Aorta (tissue), 5 donors: ENCODE data around the gene VWF. TPM values are rescaled to one million over a fixed set of nuclear protein-coding genes. Genes with fewer than 3 reads are reported as not detected.
A peak's percentile ranks its signal among the peaks of the same experiment; 100 is the strongest.

Source experiments
- ATAC-seq: fragments of 200-7000 bp; cut with Tn5 transposase; one replicate; pipeline ENCODE4 v1.9.1; 2022; ENCODE audit warnings: moderate library complexity; ENCODE audit not compliant: low FRiP score
- DNase-seq, 2 donors: peaks; one replicate each; pipeline ENCODE4 v3.0.0-alpha.2; 2020
- H3K27ac ChIP-seq, 2 donors: one replicate each; pipeline ENCODE4 v1.5.1; 2013; ENCODE audit warnings: low read length in 2 of 2, mild to moderate bottlenecking in 2 of 2, moderate library complexity in 2 of 2, control low read depth in 1 of 2, inconsistent platforms in 1 of 2, low read depth in 1 of 2
- H3K27me3 ChIP-seq, 2 donors: one replicate each; pipeline ENCODE4 v1.6.1; 2013; ENCODE audit warnings: control low read depth in 1 of 2, low read length in 1 of 2, mild to moderate bottlenecking in 1 of 2, moderate library complexity in 1 of 2; ENCODE audit not compliant: insufficient read depth in 2 of 2, control insufficient read depth in 1 of 2
- H3K36me3 ChIP-seq, 2 donors: one replicate each; pipeline ENCODE4 v1.6.1; 2013; ENCODE audit warnings: control low read depth in 1 of 2, low read length in 1 of 2, mild to moderate bottlenecking in 1 of 2; ENCODE audit not compliant: insufficient read depth in 2 of 2, control insufficient read depth in 1 of 2
- H3K4me1 ChIP-seq, 2 donors: one replicate each; pipeline ENCODE4 v1.6.1; 2013; ENCODE audit warnings: low read length in 2 of 2, control low read depth in 1 of 2, mild to moderate bottlenecking in 1 of 2, moderate library complexity in 1 of 2; ENCODE audit not compliant: insufficient read depth in 2 of 2, control insufficient read depth in 1 of 2
- H3K4me3 ChIP-seq, 2 donors: one replicate each; pipeline ENCODE4 v1.5.1; 2013; ENCODE audit warnings: low read length in 2 of 2, control low read depth in 1 of 2, mild to moderate bottlenecking in 1 of 2
- H3K9me3 ChIP-seq: one replicate; pipeline ENCODE4 v1.6.1; 2013; ENCODE audit warnings: mild to moderate bottlenecking, low read length; ENCODE audit not compliant: control insufficient read depth
- WGBS, 2 donors: extraction: QIAGEN DNeasy Blood & Tissue Kit; methylation state at CpG; one replicate each; pipeline ENCODE4 v1.1.7; 2013; 5-methylcytosine and 5-hydroxymethylcytosine counted together
- intact Hi-C, 2 donors: fragments of 100-400 bp; cut with DNase I; formaldehyde crosslinking; loops; one replicate each; pipeline versions ENCODE4 v1.14.2 to v1.15.0; 2022
- polyA plus RNA-seq, 2 donors: library from polyadenylated mRNA; stranded (reverse); fragments of 200-250 nt; gene quantifications; one replicate each; pipeline ENCODE4 v1.2.3, GENCODE V29; 2013
- total RNA-seq, 2 donors: library from RNA; stranded (reverse); fragmentation: NEBNext Ultra II Directional; extraction: Animal tissue kit (Norgen Biotek cat#: 25700); gene quantifications; one replicate each; pipeline ENCODE4 v1.2.1, GENCODE V29; 2021
- donor health status: healthy with polysubstance abuse.
- donor health status: Bipolar disorder and iron deficiency.
- donor health status: DM: no; HTN: no; CAD: no.
- donor health status: DM: no; HTN: no; CAD: no.
- donor health status: DM: yes; HTN: yes; CAD: no.

Gene VWF
- total and polyA plus RNA-seq, 4 donors: 1.3 to 619 (median 263) TPM

GRCh38 chr12:6072302-6072752 is 52.1 kb downstream of the VWF start:
- no peak overlapping the region for H3K4me3 ChIP-seq
- H3K9me3 ChIP-seq: no peaks in the 10 kb centered on the region
- 92 to 95% methylated on average over 10 of the region's 10 CpGs for WGBS, 2 donors
- no peak for DNase-seq
- no peaks in the 10 kb centered on the region for H3K36me3 ChIP-seq
- no peaks in the 10 kb centered on the region for H3K27me3 ChIP-seq
- H3K4me1 ChIP-seq: no peaks in the 10 kb centered on the region
- ATAC-seq: no peak
- intact Hi-C loops: loop anchor here in 1 of 2 donors (5.0 kb wide), 1 partner anchor 115 kb away; no protein-coding TSS in a partner anchor
- H3K27ac ChIP-seq: no peak overlapping the region

- Histone ChIP-seq H3K36me3 (no peaks in the 10 kb centered on the region), H3K27me3 (no peaks in the 10 kb centered on the region), H3K4me1 (no peaks in the 10 kb centered on the region), H3K4me3 (no peak overlapping the region), H3K27ac (no peak overlapping the region), H3K9me3 (no peaks in the 10 kb centered on the region)
- 95% methylated on average over 4 of the region's 4 CpGs for WGBS, 2 donors
- ATAC-seq (no peak), DNase-seq (no peak)
- intact Hi-C loops: loop anchor here in 1 of 2 donors (5.0 kb wide), 1 partner anchor 116 kb away; no protein-coding TSS in a partner anchor
Observed at GRCh38 chr12:6071589-6071988, 52.9 kb downstream of the VWF start.

- WGBS, 2 donors: 96% methylated on average over 11 of the region's 11 CpGs
- ATAC-seq: no peak
- Histone ChIP-seq H3K27me3 (no peaks in the 10 kb centered on the region), H3K4me3 (no peak overlapping the region), H3K36me3 (no peaks in the 10 kb centered on the region), H3K27ac (no peak overlapping the region), H3K4me1 (no peaks in the 10 kb centered on the region), H3K9me3 (no peaks in the 10 kb centered on the region)
- no peak for DNase-seq
- intact Hi-C loops: loop anchor here in 1 of 2 donors (5.0 kb wide), 1 partner anchor 117 kb away; no protein-coding TSS in a partner anchor
Observed at GRCh38 chr12:6070472-6071257, 53.8 kb downstream of the VWF start.

GRCh38 chr12:6069437-6070093 is 54.9 kb downstream of the VWF start:
- Histone ChIP-seq H3K4me3 (no peak overlapping the region), H3K36me3 (no peaks in the 10 kb centered on the region), H3K27ac (no peak overlapping the region), H3K4me1 (no peaks in the 10 kb centered on the region), H3K27me3 (no peaks in the 10 kb centered on the region), H3K9me3 (no peaks in the 10 kb centered on the region)
- DNase-seq (peak in 1 of 2 donors; percentile 64), ATAC-seq (peak; percentile 49)
- 72 to 81% methylated on average over 8 of the region's 8 CpGs for WGBS, 2 donors
- intact Hi-C loops: loop anchor here (5.0 to 10.0 kb wide), 3 partner anchors 95 to 128 kb away; no protein-coding TSS in a partner anchor

- ATAC-seq: no peak
- no peaks in the 10 kb centered on the region for H3K9me3 ChIP-seq
- H3K27ac ChIP-seq: no peak overlapping the region
- intact Hi-C loops: loop anchor here (5.0 to 10.0 kb wide), 2 partner anchors 97 to 129 kb away; no protein-coding TSS in a partner anchor
- H3K4me1 ChIP-seq: no peaks in the 10 kb centered on the region
- DNase-seq: no peak
- H3K27me3 ChIP-seq: no peaks in the 10 kb centered on the region
- 93 to 97% methylated on average over 9 of the region's 9 CpGs for WGBS, 2 donors
- H3K4me3 ChIP-seq: no peak overlapping the region
- no peaks in the 10 kb centered on the region for H3K36me3 ChIP-seq
Observed at GRCh38 chr12:6068227-6068626, 56.2 kb downstream of the VWF start.

GRCh38 chr12:6067152-6067916 is 57.1 kb downstream of the VWF start:
- peak in 1 of 2 donors; percentile 72 for DNase-seq
- Histone ChIP-seq H3K27me3 (no peaks in the 10 kb centered on the region), H3K36me3 (no peaks in the 10 kb centered on the region), H3K27ac (no peak overlapping the region), H3K4me1 (no peaks in the 10 kb centered on the region), H3K9me3 (no peaks in the 10 kb centered on the region), H3K4me3 (no peak overlapping the region)
- no peak for ATAC-seq
- 54 to 55% methylated on average over 16 of the region's 16 CpGs for WGBS, 2 donors
- intact Hi-C loops: loop anchor here (5.0 to 10.0 kb wide), 2 partner anchors 97 to 130 kb away; no protein-coding TSS in a partner anchor

- ATAC-seq (no peak), DNase-seq (no peak)
- Histone ChIP-seq H3K4me3 (no peak overlapping the region), H3K4me1 (no peaks in the 10 kb centered on the region), H3K36me3 (no peaks in the 10 kb centered on the region), H3K27ac (no peak overlapping the region), H3K27me3 (no peaks in the 10 kb centered on the region), H3K9me3 (no peaks in the 10 kb centered on the region)
- WGBS, 2 donors: 92 to 95% methylated on average over 1 of the region's 1 CpG
- intact Hi-C loops: loop anchor here (5.0 to 10.0 kb wide), 2 partner anchors 98 to 131 kb away; no protein-coding TSS in a partner anchor
Observed at GRCh38 chr12:6066651-6067050, 57.8 kb downstream of the VWF start.

GRCh38 chr12:6065863-6066199 is 58.6 kb downstream of the VWF start:
- no peaks in the 10 kb centered on the region for H3K36me3 ChIP-seq
- intact Hi-C loops: loop anchor here (5.0 to 10.0 kb wide), 2 partner anchors 99 to 131 kb away; no protein-coding TSS in a partner anchor
- H3K4me3 ChIP-seq: no peak overlapping the region
- ATAC-seq (no peak), DNase-seq (peak in 1 of 2 donors; percentile 69)
- H3K4me1 ChIP-seq: no peaks in the 10 kb centered on the region
- H3K27ac ChIP-seq: no peak overlapping the region
- WGBS, 2 donors: 86 to 87% methylated on average over 5 of the region's 5 CpGs
- no peaks in the 10 kb centered on the region for H3K27me3 ChIP-seq
- H3K9me3 ChIP-seq: no peaks in the 10 kb centered on the region
